Neural crest cell (in vitro differentiated cells): ENCODE data around the gene APMAP. TPM values are rescaled to one million over a fixed set of nuclear protein-coding genes. Genes with fewer than 3 reads are reported as not detected.

ENCODE experiments used
- DNase-seq: peaks from one replicate; pipeline ENCODE4 v3.0.0; 2021; ENCODE audit warnings: low read depth, mixed read lengths, low spot score
- H3K27ac Mint-ChIP-seq: one replicate; pipeline ENCODE4 v1.8.0; 2021; ENCODE audit warnings: mild to moderate bottlenecking, mixed read lengths; ENCODE audit not compliant: unreplicated experiment
- H3K27me3 Mint-ChIP-seq: 2 replicates; pipeline ENCODE4 v1.8.0; 2021; ENCODE audit warnings: low read depth, mild to moderate bottlenecking, mixed read lengths
- H3K36me3 Mint-ChIP-seq: 2 replicates; pipeline ENCODE4 v1.8.0; 2021; ENCODE audit warnings: low read depth, mild to moderate bottlenecking, mixed read lengths
- H3K4me1 Mint-ChIP-seq: 2 replicates; pipeline ENCODE4 v1.8.0; 2021; ENCODE audit warnings: mixed read lengths
- H3K4me3 Mint-ChIP-seq: one replicate; pipeline ENCODE4 v1.8.0; 2021; ENCODE audit warnings: mild to moderate bottlenecking, mixed read lengths
- H3K9me3 Mint-ChIP-seq: 2 replicates; pipeline ENCODE4 v1.8.0; 2021; ENCODE audit warnings: mixed read lengths
- CTCF ChIP-seq: fragments of 200-600 bp; sonication (generic); conservative IDR thresholded peaks from 2 replicates; pipeline ENCODE4 v1.5.0; 2021; ENCODE audit warnings: antibody characterized with exemption, mild to moderate bottlenecking
- total RNA-seq: library from RNA; stranded (reverse); gene quantifications from 2 replicates; pipeline ENCODE4 v1.2.1, GENCODE V29; 2021

APMAP gene
- total RNA-seq, 1 donor from 2014 or later: 88.6 TPM

- no peak for TF ChIP-seq CTCF
- no peak for DNase-seq
- H3K36me3 Mint-ChIP-seq: no peaks in the 10 kb centered on the region
- H3K4me3 Mint-ChIP-seq: no peak overlapping the region
- no peaks in the 10 kb centered on the region for H3K4me1 Mint-ChIP-seq
- H3K27me3 Mint-ChIP-seq: no peaks in the 10 kb centered on the region
- H3K27ac Mint-ChIP-seq: no peak overlapping the region
- H3K9me3 Mint-ChIP-seq: no peaks in the 10 kb centered on the region
These were observed 38.4 kb downstream of the APMAP start for GRCh38 chr20:24954151-24954550.

DNA sequence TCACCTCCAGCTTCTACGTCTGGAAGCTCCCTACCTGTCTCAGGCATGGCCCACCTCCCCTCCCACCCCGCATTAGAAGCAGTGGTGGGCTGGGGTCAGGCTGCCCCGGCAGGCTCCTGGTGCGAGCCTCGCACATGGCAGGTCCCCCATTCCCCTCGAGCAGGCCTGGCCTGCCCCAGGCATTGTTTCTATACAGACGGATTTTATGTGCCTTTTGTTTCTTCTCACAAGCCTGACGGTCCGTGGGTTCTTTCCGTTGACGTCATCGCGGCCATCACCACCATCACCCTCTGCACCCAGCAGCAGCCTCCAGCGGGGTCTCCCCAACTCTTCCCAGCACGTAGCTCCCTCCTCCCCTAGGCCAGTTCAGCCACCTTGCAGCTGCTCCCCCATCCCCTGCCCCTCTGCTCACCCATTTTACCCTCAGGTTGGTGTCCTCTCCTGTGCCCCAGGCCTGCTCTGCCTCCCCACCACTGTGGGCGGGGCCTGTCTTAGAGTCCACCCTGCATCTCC, 38.9 kb downstream of the APMAP start:
- no peak overlapping the region for H3K4me3 Mint-ChIP-seq
- H3K4me1 Mint-ChIP-seq: no peaks in the 10 kb centered on the region
- peaks cover under 1% of the 10 kb centered on the region for H3K27me3 Mint-ChIP-seq
- DNase-seq: no peak
- no peak for TF ChIP-seq CTCF
- H3K27ac Mint-ChIP-seq: peak overlapping the region; percentile 50
- no peaks in the 10 kb centered on the region for H3K9me3 Mint-ChIP-seq
- no peaks in the 10 kb centered on the region for H3K36me3 Mint-ChIP-seq

- Mint-ChIP-seq H3K27ac (no peak overlapping the region), H3K9me3 (no peaks in the 10 kb centered on the region), H3K4me3 (no peak overlapping the region), H3K4me1 (no peaks in the 10 kb centered on the region), H3K27me3 (peaks cover 4% of the 10 kb centered on the region), H3K36me3 (no peaks in the 10 kb centered on the region)
- DNase-seq: no peak
- TF ChIP-seq CTCF: no peak
These were observed 39.4 kb downstream of the APMAP start for GRCh38 chr20:24953209-24953575.

GRCh38 chr20:24952376-24953208, 40.0 kb downstream of the APMAP start:
- Mint-ChIP-seq H3K4me3 (no peak overlapping the region), H3K4me1 (no peaks in the 10 kb centered on the region), H3K9me3 (peaks cover 5% of the 10 kb centered on the region), H3K27me3 (peaks cover 4% of the 10 kb centered on the region), H3K27ac (no peak overlapping the region), H3K36me3 (no peaks in the 10 kb centered on the region)
- TF ChIP-seq CTCF: no peak
- no peak for DNase-seq

DNA sequence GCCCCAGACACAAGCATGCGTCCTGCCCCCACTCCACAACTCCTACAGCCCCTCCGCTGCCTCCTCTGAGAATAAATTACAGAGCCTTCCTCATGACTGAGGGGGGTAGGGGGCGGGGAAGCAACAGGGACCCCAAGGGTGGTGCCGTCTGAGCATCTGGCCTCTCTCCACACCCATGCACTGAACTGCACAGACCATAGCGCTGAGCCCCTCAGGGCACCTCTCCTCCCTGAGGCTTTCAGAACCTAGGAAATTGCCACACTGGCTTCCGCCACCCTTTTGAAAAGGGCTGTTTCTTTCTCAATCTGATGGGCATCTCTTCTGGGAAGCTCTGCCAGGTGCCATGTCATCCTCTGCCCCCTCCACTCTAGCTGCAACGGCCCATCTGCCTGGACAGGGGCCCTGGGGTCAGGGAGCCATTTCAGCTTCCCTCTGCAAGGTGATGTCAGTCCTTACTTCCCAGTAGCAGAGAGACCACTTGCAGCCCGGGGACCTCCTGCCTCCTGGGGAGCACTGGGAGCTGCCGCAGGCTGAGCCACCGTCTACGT, 40.9 kb downstream of the APMAP start:
- H3K9me3 Mint-ChIP-seq: peaks cover 10% of the 10 kb centered on the region
- no peak for DNase-seq
- no peak for TF ChIP-seq CTCF
- no peaks in the 10 kb centered on the region for H3K4me1 Mint-ChIP-seq
- no peak overlapping the region for H3K27ac Mint-ChIP-seq
- H3K27me3 Mint-ChIP-seq: peaks cover 9% of the 10 kb centered on the region
- no peak overlapping the region for H3K4me3 Mint-ChIP-seq
- H3K36me3 Mint-ChIP-seq: no peaks in the 10 kb centered on the region
